Measurements from ENCODE around the gene PDE3A. TPM values are rescaled to one million over a fixed set of nuclear protein-coding genes. Genes with fewer than 3 reads are reported as not detected.

PDE3A gene
- total RNA-seq, 2 donors from 2014 or later = 80.7 to 127 TPM

DNA sequence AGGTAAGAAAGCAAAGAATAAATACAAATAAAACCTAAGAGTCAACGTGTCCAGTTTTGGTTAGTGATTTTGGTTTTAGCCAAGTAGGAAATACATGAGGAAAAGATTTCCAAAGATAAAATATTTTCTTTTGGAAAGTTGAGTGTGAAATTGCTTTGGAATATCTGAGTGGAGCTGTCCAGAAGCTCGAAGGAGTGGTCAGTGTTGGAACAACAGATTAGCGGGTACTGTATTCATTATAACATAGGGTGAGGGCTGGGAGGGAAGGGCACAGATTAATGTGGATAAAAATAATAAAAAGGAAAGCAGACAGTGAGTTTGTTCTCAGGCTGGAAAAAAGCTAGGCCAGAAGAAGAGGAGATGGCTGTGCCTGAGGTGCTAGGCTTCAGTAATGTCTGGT lies 225.3 kb downstream of the PDE3A start:
- Histone ChIP-seq H3K36me3 (no peaks in the 10 kb centered on the region), H3K27me3 (no peaks in the 10 kb centered on the region), H3K4me1 (peaks cover 0 to 25% of the 10 kb centered on the region in 2 donors), H3K27ac (no peak overlapping the region), H3K9me3 (no peaks in the 10 kb centered on the region), H3K4me3 (no peak overlapping the region)
- TF ChIP-seq CTCF (IDR thresholded peaks at IDR 0.05) = no peak
- DNase-seq (ENCODE audit: low spot score) = no peak

- Histone ChIP-seq H3K27me3 (no peaks in the 10 kb centered on the region), H3K4me1 (peaks cover 0 to 15% of the 10 kb centered on the region in 2 donors), H3K27ac (no peak overlapping the region), H3K9me3 (no peaks in the 10 kb centered on the region), H3K4me3 (no peak overlapping the region), H3K36me3 (no peaks in the 10 kb centered on the region)
- no peak for TF ChIP-seq CTCF (IDR thresholded peaks at IDR 0.05)
- DNase-seq (ENCODE audit: low spot score) = no peak
Measured at GRCh38 chr12:20596061-20596460, 227.7 kb downstream of the PDE3A start.

GRCh38 chr12:20599757-20600156 lies 231.4 kb downstream of the PDE3A start:
- H3K9me3 ChIP-seq = no peaks in the 10 kb centered on the region
- H3K27ac ChIP-seq = no peak overlapping the region
- H3K4me1 ChIP-seq = no peaks in the 10 kb centered on the region
- no peak overlapping the region for H3K4me3 ChIP-seq
- no peaks in the 10 kb centered on the region for H3K27me3 ChIP-seq
- DNase-seq (ENCODE audit: low spot score) = no peak
- no peak for TF ChIP-seq CTCF (IDR thresholded peaks at IDR 0.05)
- no peaks in the 10 kb centered on the region for H3K36me3 ChIP-seq

DNA sequence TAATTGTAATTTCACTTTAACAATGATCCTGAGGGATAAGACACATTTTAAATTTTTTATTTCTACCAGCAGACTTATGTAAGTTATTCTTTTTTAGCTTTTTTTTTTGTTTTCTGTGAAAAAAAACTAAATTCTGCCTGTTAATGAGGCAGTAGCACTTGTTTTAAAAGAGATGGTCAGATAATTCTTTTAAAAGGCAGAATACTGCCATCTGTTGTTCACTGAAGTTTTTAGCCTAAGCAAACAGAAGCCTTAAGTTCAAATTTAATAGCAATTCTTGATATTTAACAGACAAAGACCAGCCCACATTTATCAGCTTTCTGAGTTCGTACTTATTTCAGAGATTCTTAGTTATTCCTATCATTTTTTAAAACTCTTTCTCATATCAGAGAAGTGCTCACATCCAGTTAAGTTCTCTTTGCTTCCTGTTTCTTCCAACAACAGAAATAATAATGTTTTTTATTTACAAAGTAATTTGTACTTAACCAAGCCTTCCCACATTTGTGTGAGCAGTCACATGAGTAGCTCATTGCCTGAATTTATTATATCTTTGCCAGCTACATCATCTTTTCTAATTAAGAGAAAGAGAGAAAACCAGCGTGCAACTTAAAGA lies 233.4 kb downstream of the PDE3A start:
- no peaks in the 10 kb centered on the region for H3K27me3 ChIP-seq
- no peaks in the 10 kb centered on the region for H3K9me3 ChIP-seq
- H3K27ac ChIP-seq = peak overlapping the region; percentile 10 to 63
- no peak overlapping the region for H3K4me3 ChIP-seq
- H3K4me1 ChIP-seq = no peaks in the 10 kb centered on the region
- TF ChIP-seq CTCF (IDR thresholded peaks at IDR 0.05) = peak; percentile 40 to 63
- no peaks in the 10 kb centered on the region for H3K36me3 ChIP-seq
- DNase-seq (ENCODE audit: low spot score) = no peak

DNA sequence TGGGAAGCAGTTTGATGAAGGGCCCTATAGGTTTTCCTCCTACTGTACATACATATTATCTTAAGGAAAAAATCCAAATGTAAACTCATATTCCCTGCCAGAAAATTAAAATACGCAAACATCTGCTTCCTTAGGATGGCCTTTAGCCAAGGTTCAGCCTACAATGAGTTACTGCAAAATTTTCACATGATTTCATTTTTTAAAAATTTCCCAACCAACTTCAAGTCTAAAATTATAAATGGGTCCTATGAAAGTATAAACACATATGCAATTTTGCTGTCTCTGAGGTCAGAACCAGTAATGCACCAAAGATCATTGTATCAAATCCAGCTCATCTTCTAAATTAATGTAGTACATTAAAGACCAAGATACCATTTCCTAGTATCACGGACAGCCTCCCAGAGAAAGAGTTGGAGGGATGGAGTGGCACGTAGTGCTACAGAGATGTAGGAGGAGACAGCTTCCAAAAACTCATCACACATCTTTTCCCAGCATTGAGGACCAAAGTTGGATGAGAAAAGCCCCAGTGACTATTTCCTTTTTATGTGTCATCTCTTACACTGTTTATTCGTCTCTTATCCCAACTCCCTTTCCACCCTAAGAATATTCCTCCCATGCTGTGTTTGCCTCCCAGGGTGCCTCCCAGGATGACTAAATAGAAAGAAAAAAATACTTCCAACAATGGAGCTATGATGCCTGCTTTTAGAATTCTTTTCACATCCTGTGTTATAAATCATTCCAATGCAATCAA lies 234.5 kb downstream of the PDE3A start:
- TF ChIP-seq CTCF (IDR thresholded peaks at IDR 0.05) = no peak
- no peaks in the 10 kb centered on the region for H3K9me3 ChIP-seq
- no peaks in the 10 kb centered on the region for H3K4me1 ChIP-seq
- H3K4me3 ChIP-seq = no peak overlapping the region
- DNase-seq (ENCODE audit: low spot score) = no peak
- no peaks in the 10 kb centered on the region for H3K36me3 ChIP-seq
- peak overlapping the region; percentile 10 to 63 for H3K27ac ChIP-seq
- H3K27me3 ChIP-seq = no peaks in the 10 kb centered on the region
